Stimulated activated CD8-positive, alpha-beta memory T cell treated with anti-CD3 and anti-CD28 coated beads, Interleukin-7, amount 100 ng/mL, for 24 hours (primary cell): Measurements from ENCODE around the gene SEMA3C.

Experiments
- DNase-seq: peaks from one replicate; pipeline ENCODE4 v3.0.0-alpha.2; 2020; ENCODE audit warnings: low read depth

The SEMA3C gene

GRCh38 chr7:80918909-80919721, at the start of gene SEMA3C:
TSS of gene SEMA3C (minus strand) at chr7:80919051. CDS start at chr7:80916781, 2,270 bp downstream.
- no peak for DNase-seq

GRCh38 chr7:80968606-80969005, 49.8 kb upstream of the SEMA3C start:
- DNase-seq: no peak

- DNase-seq: no peak
Observed at GRCh38 chr7:80967917-80968297, 49.1 kb upstream of the SEMA3C start.

GRCh38 chr7:80967071-80967916, 48.4 kb upstream of the SEMA3C start:
- DNase-seq: no peak

GRCh38 chr7:80960244-80960795, 41.5 kb upstream of the SEMA3C start:
- DNase-seq: no peak

GRCh38 chr7:80957226-80957777, 38.5 kb upstream of the SEMA3C start:
- DNase-seq: no peak

- DNase-seq: no peak
Observed at GRCh38 chr7:80954191-80954590, 35.3 kb upstream of the SEMA3C start.

GRCh38 chr7:80950550-80950967, 31.7 kb upstream of the SEMA3C start:
- DNase-seq: no peak

- no peak for DNase-seq
Observed at GRCh38 chr7:80949449-80949848, 30.6 kb upstream of the SEMA3C start.

- DNase-seq: no peak
Observed at GRCh38 chr7:80946858-80947257, 28.0 kb upstream of the SEMA3C start.

- DNase-seq: no peak
Observed at GRCh38 chr7:80945976-80946375, 27.1 kb upstream of the SEMA3C start.

GRCh38 chr7:80943342-80943741, 24.5 kb upstream of the SEMA3C start:
- no peak for DNase-seq

GRCh38 chr7:80942261-80943041, 23.6 kb upstream of the SEMA3C start:
- DNase-seq: no peak

- no peak for DNase-seq
Observed at GRCh38 chr7:80941208-80941758, 22.4 kb upstream of the SEMA3C start.

- no peak for DNase-seq
Observed at GRCh38 chr7:80940539-80941207, 21.8 kb upstream of the SEMA3C start.

GRCh38 chr7:80937336-80937735, 18.5 kb upstream of the SEMA3C start:
- no peak for DNase-seq

- DNase-seq: no peak
Observed at GRCh38 chr7:80935991-80936780, 17.3 kb upstream of the SEMA3C start.

- no peak for DNase-seq
Observed at GRCh38 chr7:80934321-80934720, 15.5 kb upstream of the SEMA3C start.

GRCh38 chr7:80932536-80932935, 13.7 kb upstream of the SEMA3C start:
- DNase-seq: no peak

GRCh38 chr7:80929619-80930018, 10.8 kb upstream of the SEMA3C start:
- no peak for DNase-seq
